LNCaP clone FGC (cell line): ENCODE data around the gene DCP1B.
A peak's percentile ranks its signal among the peaks of the same experiment; 100 is the strongest.

Experiments used
- DNase-seq: peaks from one replicate; pipeline ENCODE4 v3.0.0-alpha.2; 2011; ENCODE audit warnings: low read depth
- H3K4me3 ChIP-seq: 2 replicates; pipeline ENCODE4 v1.5.1; 2011; ENCODE audit warnings: mild to moderate bottlenecking, low read depth, low read length, control low read depth
- TF ChIP-seq, protein P1 (sequence below): IDR thresholded peaks from 2 replicates; pipeline ENCODE4 v1.5.1; 2012; ENCODE audit warnings: mild to moderate bottlenecking; ENCODE audit not compliant: control insufficient read depth, insufficient read depth; ENCODE audit errors: extremely low read depth

DCP1B gene

DNA sequence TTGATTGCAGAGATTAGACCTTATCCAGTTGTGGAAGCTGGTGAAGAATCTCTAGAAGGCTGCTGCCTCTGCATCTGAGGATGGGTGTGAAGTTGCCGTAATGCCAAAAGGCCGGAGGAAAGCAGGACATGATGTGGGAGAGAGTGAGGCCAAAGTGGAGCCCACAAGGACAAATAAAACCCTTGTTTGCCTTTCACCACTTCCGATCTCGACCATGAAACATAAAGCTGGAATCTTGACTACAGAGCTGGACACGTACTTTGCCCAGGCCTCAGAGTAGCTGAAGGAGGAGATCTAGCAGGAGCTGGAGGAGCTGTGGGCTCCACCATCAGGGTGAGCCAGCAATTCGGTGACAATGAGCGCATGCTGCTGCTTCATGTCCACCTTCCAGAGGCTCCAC lies 43.5 kb upstream of the DCP1B start:
- no peak for DNase-seq
- no peak overlapping the region for H3K4me3 ChIP-seq
- TF ChIP-seq, protein P1, sequence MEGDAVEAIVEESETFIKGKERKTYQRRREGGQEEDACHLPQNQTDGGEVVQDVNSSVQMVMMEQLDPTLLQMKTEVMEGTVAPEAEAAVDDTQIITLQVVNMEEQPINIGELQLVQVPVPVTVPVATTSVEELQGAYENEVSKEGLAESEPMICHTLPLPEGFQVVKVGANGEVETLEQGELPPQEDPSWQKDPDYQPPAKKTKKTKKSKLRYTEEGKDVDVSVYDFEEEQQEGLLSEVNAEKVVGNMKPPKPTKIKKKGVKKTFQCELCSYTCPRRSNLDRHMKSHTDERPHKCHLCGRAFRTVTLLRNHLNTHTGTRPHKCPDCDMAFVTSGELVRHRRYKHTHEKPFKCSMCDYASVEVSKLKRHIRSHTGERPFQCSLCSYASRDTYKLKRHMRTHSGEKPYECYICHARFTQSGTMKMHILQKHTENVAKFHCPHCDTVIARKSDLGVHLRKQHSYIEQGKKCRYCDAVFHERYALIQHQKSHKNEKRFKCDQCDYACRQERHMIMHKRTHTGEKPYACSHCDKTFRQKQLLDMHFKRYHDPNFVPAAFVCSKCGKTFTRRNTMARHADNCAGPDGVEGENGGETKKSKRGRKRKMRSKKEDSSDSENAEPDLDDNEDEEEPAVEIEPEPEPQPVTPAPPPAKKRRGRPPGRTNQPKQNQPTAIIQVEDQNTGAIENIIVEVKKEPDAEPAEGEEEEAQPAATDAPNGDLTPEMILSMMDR: no peak

DNA sequence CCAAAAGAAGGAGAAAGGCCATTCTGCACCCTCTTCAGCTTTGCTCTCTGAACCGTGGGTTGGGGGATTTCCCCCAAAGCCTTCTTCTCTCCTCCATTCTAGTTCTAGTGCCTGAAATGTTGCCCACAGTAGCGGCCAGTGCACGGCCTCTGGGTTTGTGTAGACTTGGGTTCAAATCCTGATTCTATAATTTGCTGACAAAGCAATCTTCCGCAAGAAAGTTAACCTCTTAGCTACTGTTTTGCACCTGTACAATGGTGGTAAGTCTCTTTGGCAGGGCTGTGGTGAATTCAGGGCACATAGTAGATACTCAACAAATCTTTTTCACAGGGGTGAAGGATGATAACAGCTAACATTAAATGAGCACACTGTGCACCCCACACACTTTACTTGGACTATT lies 42.7 kb upstream of the DCP1B start:
- no peak overlapping the region for H3K4me3 ChIP-seq
- DNase-seq: no peak
- TF ChIP-seq, protein P1: no peak

GRCh38 chr12:2044165-2044564 lies 39.9 kb upstream of the DCP1B start:
- TF ChIP-seq, protein P1: no peak
- DNase-seq: no peak
- H3K4me3 ChIP-seq: no peak overlapping the region

DNA sequence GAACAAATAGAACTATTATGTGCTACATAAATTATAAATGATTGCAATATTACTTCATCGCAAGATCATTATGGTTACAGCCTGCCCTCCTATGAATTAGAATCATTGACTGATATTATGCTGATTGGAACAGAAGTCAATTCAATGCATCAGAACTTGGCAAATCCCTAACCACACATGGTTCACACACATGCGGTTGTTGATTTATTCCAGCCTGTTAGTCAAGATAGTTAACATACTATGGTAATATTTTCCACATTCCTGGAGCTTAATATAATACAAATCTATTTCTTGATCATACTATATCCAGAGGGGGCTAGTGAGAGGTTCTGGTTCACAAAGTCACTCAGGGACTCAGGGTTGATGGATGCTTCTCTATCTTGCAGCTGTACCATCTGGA lies 38.8 kb upstream of the DCP1B start:
- TF ChIP-seq, protein P1: no peak

DNA sequence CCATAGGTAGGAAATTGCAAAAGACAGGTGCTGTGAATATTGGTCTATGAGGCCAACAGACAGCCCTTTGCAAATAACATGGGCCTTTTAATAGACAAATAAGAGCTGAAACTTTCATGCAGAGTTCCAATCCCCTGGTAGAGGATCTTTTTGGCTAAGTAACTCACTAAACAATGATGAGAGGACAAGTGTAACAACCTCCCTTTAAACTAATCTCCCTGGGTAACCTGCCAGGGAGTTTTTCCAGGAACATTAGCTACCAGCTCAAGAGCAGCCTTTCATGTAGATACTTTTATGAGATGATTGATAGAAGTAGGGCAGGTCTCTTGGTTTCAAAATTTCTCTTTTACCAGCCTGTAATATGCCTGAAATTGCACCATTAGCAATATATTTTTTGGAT lies 34.8 kb upstream of the DCP1B start:
- TF ChIP-seq, protein P1: no peak
- no peak overlapping the region for H3K4me3 ChIP-seq
- peak; percentile 91 for DNase-seq

More for the DNA sequence above, 38.8 kb upstream of the DCP1B start:
- no peak overlapping the region for H3K4me3 ChIP-seq
- DNase-seq: no peak

- TF ChIP-seq, protein P1: no peak
- DNase-seq: no peak
- 0 out of 2 replicates have a peak overlapping the region, but pooled peaks have one; percentile 22 for H3K4me3 ChIP-seq
Measured at GRCh38 chr12:2035431-2036055, 31.3 kb upstream of the DCP1B start.
